PC-9 (cell line): ENCODE measurements around the gene MAN2A1. TPM values are rescaled to one million over a fixed set of nuclear protein-coding genes. Genes with fewer than 3 reads are reported as not detected.

Experiments
- BruUV-seq: library from RNA; stranded (reverse); fragments of 400-500 nt; replicated peaks from 2 replicates; lab custom pipeline; 2021; lab: Mats Ljungman, UMichigan
- CTCF ChIA-PET: fragments of 300-600 bp; sonication (Branson Sonifier 250); formaldehyde crosslinking; loops from one replicate; lab custom pipeline; 2022; ENCODE audit warnings: antibody characterized with exemption; lab: Charles Lee
- POLR2A ChIA-PET: fragments of 300-600 bp; sonication (Branson Sonifier 250); formaldehyde crosslinking; loops from one replicate; lab custom pipeline; 2022; ENCODE audit warnings: antibody characterized with exemption; ENCODE audit not compliant: unreplicated experiment; lab: Charles Lee
- DNase-seq, 2 experiments: peaks; one replicate each; pipeline versions ENCODE4 v3.0.0 to v3.0.0-alpha.2; 2015 to 2022; ENCODE audit warnings: mixed read lengths in 1 of 2
- H2AFZ ChIP-seq: fragments of 200-600 bp; sonication (generic); 2 replicates; pipeline ENCODE4 v1.8.1; 2017; ENCODE audit warnings: antibody characterized with exemption
- H3F3A ChIP-seq: fragments of 200-600 bp; sonication (generic); 2 replicates; pipeline ENCODE4 v1.8.1; 2017; ENCODE audit warnings: antibody characterized with exemption, mild to moderate bottlenecking, low read depth; ENCODE audit not compliant: insufficient read depth
- H3K27ac ChIP-seq: fragments of 200-600 bp; sonication (generic); 2 replicates; pipeline ENCODE4 v1.6.1; 2016; ENCODE audit warnings: mixed run types
- H3K27me3 ChIP-seq: fragments of 200-600 bp; sonication (generic); 2 replicates; pipeline ENCODE4 v1.6.1; 2016; ENCODE audit warnings: low read depth, mixed run types; ENCODE audit not compliant: insufficient read depth
- H3K36me3 ChIP-seq: fragments of 200-600 bp; sonication (generic); 2 replicates; pipeline ENCODE4 v1.6.1; 2016; ENCODE audit warnings: low read depth, mixed run types
- H3K4me1 ChIP-seq: fragments of 200-600 bp; sonication (generic); replicated peaks from 2 replicates; pipeline ENCODE4 v1.6.1; 2016; ENCODE audit warnings: mixed run types; ENCODE audit not compliant: insufficient read depth
- H3K4me2 ChIP-seq: fragments of 200-600 bp; sonication (generic); 2 replicates; pipeline ENCODE4 v1.6.1; 2017; ENCODE audit warnings: mixed run types
- H3K4me3 ChIP-seq: fragments of 200-600 bp; sonication (generic); 2 replicates; pipeline ENCODE4 v1.6.1; 2016; ENCODE audit warnings: mixed run types
- H3K79me2 ChIP-seq: fragments of 200-600 bp; sonication (generic); 2 replicates; pipeline ENCODE4 v1.6.1; 2017; ENCODE audit warnings: low read depth, mixed run types
- H3K9me2 ChIP-seq: fragments of 200-600 bp; sonication (generic); 2 replicates; pipeline ENCODE4 v1.8.1; 2017; ENCODE audit warnings: mild to moderate bottlenecking; ENCODE audit not compliant: insufficient read depth
- H3K9me3 ChIP-seq: fragments of 200-600 bp; sonication (generic); 2 replicates; pipeline ENCODE4 v1.8.1; 2016; ENCODE audit warnings: low read depth; ENCODE audit not compliant: insufficient read depth
- H4K20me1 ChIP-seq: fragments of 200-600 bp; sonication (generic); 2 replicates; pipeline ENCODE4 v1.8.1; 2017; ENCODE audit not compliant: insufficient read depth
- CTCF ChIP-seq: fragments of 200-600 bp; sonication (generic); conservative IDR thresholded peaks from 2 replicates; pipeline ENCODE4 v1.6.1; 2017; ENCODE audit warnings: mixed run types, antibody characterized with exemption, mild to moderate bottlenecking, moderate library complexity
- EZH2 ChIP-seq: fragments of 200-600 bp; sonication (generic); IDR thresholded peaks from 2 replicates; pipeline ENCODE4 v1.8.0; 2017; ENCODE audit warnings: antibody characterized with exemption, low read depth
- intact Hi-C: fragments of 100-400 bp; cut with micrococcal nuclease; formaldehyde crosslinking; loops from one replicate; pipeline ENCODE4 v1.10.0; 2022; ENCODE audit not compliant: unreplicated experiment
- total RNA-seq: library from RNA; stranded (reverse); gene quantifications from 2 replicates; pipeline ENCODE4 v1.2.3, GENCODE V29; 2021

MAN2A1 gene
- total RNA-seq, 1 experiment from 2014 or later: 27.3 TPM

DNA sequence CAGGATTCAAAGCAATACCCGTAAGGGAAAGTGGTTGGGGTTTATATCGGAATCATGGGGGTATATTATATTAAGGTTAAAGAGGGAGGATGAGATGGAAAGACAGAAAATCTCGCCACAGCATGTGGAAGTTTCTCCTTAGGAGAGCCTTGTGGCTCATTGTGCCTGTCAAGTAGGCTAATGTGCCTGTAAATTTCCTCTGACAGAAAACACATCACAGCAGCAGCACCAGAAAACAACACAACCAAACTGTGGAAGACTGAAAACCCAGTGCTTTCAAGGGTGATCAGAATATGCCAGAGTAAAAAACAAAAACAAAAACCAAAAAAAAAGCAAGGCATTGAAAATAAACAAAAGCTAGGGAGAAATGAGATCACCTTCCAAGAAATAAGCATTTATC is 11.3 kb upstream of the MAN2A1 start:
- CTCF ChIA-PET: no interaction called here
- Histone ChIP-seq H3K9me2 (peaks cover 4% of the 10 kb centered on the region; the same call in 1 of the 2 replicates), H2AFZ (no peak overlapping the region), H3K36me3 (no peaks in the 10 kb centered on the region), H3K9me3 (no peaks in the 10 kb centered on the region), H3K27ac (no peak overlapping the region), H3K4me2 (no peak overlapping the region), H3K27me3 (peaks cover 6% of the 10 kb centered on the region; the same call in 1 of the 2 replicates), H3K79me2 (no peaks in the 10 kb centered on the region), H3F3A (no peaks in the 10 kb centered on the region), H4K20me1 (no peaks in the 10 kb centered on the region), H3K4me3 (no peak overlapping the region), H3K4me1 (no peaks in the 10 kb centered on the region)
- TF ChIP-seq CTCF: no peak
- TF ChIP-seq EZH2: no peak
- POLR2A ChIA-PET: no interaction called here
- intact Hi-C loops: no loop called here
- BruUV-seq: no TSS peak
- DNase-seq: no peak

DNA sequence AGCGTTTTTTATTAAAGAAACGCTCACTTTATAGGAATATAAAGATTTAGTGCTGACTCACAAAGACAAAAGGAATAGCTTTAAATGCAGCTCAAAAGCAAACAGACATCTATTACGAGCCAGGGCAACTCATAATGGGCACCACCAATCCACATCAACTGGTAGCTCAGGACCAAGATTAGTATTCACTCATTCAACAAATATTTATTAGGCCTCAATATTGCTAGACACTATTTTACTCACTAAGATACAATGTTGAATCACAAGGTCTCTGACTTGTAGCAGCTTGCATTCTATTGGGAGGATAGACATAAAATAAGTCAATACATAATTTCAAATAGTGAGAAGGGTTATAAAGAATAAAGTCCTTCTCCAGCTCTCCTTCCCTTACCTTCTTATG is 8.0 kb upstream of the MAN2A1 start:
- H3K27me3 ChIP-seq: no peaks in the 10 kb centered on the region
- peaks cover 4% of the 10 kb centered on the region; the same call in 1 of the 2 replicates for H3K9me2 ChIP-seq
- no TSS peak for BruUV-seq
- POLR2A ChIA-PET: no interaction called here
- H3K79me2 ChIP-seq: no peaks in the 10 kb centered on the region
- intact Hi-C loops: no loop called here
- CTCF ChIA-PET: no interaction called here
- H3K9me3 ChIP-seq: no peaks in the 10 kb centered on the region
- H3K36me3 ChIP-seq: no peaks in the 10 kb centered on the region
- DNase-seq: no peak
- H3K27ac ChIP-seq: no peak overlapping the region
- H3F3A ChIP-seq: no peaks in the 10 kb centered on the region
- no peaks in the 10 kb centered on the region for H3K4me1 ChIP-seq
- TF ChIP-seq CTCF (no peak), EZH2 (no peak)
- H2AFZ ChIP-seq: no peak overlapping the region
- no peaks in the 10 kb centered on the region for H4K20me1 ChIP-seq
- no peak overlapping the region for H3K4me2 ChIP-seq
- H3K4me3 ChIP-seq: no peak overlapping the region

DNA sequence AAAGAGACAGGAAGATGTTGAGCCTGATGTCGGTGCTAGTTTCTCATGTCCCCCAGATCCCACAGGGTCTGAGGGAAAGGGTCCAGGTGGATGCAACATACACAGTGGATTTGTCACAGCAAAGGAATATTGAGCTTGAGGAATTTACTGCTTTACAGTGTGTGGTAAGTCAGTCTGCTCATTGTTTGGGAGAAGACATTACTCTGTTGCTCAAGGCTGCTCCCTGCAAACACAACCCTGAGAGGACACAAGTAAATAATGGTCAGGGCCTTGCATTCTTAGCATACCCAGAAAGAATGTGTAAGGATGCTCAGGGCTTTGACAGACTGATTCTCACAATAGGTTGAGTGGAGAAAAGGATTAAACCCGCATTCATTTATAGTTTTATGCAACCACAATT is 7.3 kb upstream of the MAN2A1 start:
- no peak for DNase-seq
- no peaks in the 10 kb centered on the region for H4K20me1 ChIP-seq
- H3K4me1 ChIP-seq: no peaks in the 10 kb centered on the region
- H2AFZ ChIP-seq: no peak overlapping the region
- no peaks in the 10 kb centered on the region for H3K9me3 ChIP-seq
- peaks cover 4% of the 10 kb centered on the region; the same call in 1 of the 2 replicates for H3K9me2 ChIP-seq
- no peaks in the 10 kb centered on the region for H3K79me2 ChIP-seq
- no peaks in the 10 kb centered on the region for H3K27me3 ChIP-seq
- no peak overlapping the region for H3K27ac ChIP-seq
- H3F3A ChIP-seq: no peaks in the 10 kb centered on the region
- POLR2A ChIA-PET: no interaction called here
- no TSS peak for BruUV-seq
- H3K4me2 ChIP-seq: no peak overlapping the region
- no peak for TF ChIP-seq CTCF
- no peak for TF ChIP-seq EZH2
- no peaks in the 10 kb centered on the region for H3K36me3 ChIP-seq
- intact Hi-C loops: no loop called here
- CTCF ChIA-PET: no interaction called here
- no peak overlapping the region for H3K4me3 ChIP-seq
